ENCODE data around the gene STBD1.
"Not testable (repeated sequence)": the region's sequence is repeated elsewhere in the genome, so short reads cannot be mapped to it uniquely, and the experiment has no call there.

STBD1 gene

DNA sequence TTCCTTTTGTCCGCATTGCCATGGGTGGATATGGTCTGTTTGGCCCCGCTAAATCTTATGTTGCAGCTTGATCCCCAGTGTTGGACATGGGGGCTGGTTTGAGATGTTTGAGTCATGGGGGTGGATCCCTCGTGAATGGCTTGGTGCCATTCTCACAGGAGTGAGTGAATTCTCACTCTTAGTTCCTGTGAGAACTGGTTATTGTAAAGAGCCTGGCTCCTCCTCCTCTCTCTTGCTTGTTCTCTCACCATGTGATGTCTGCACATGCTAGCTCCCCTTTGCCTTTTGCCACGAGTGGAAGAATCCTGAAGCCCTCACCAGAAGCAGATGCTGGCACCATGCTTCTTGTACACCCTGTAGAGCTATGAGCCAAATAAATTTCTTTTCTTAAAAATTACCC, 22.6 kb upstream of the STBD1 start:
- no peak for DNase-seq (ENCODE audit: low spot score)

DNA sequence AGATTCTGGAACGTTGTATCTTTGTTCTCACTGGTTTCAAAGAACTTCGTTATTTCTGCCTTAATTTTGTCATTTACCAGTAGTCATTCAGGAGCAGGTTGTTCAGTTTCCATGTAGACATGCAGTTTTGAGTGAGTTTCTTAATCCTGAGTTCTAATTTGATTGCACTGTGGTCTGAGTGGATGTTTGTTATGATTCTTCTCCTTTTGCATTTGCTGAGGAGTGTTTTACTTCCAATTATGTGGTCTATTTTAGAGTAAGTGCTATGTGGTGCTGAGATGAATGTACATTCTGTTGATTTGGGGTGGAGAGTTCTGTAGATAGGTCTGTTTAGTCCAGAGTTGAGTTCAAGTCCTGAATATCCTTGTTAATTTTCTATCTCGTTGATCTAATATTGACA, 18.7 kb upstream of the STBD1 start:
- not testable (repeated sequence) for DNase-seq (ENCODE audit: low spot score)

- no peak for DNase-seq (ENCODE audit: low spot score)
These were observed 13.8 kb upstream of the STBD1 start for GRCh38 chr4:76292730-76293129.

GRCh38 chr4:76293772-76294171, 12.8 kb upstream of the STBD1 start:
- DNase-seq (ENCODE audit: low spot score): no peak

GRCh38 chr4:76296286-76296820, 10.2 kb upstream of the STBD1 start:
- DNase-seq (ENCODE audit: low spot score): no peak

DNA sequence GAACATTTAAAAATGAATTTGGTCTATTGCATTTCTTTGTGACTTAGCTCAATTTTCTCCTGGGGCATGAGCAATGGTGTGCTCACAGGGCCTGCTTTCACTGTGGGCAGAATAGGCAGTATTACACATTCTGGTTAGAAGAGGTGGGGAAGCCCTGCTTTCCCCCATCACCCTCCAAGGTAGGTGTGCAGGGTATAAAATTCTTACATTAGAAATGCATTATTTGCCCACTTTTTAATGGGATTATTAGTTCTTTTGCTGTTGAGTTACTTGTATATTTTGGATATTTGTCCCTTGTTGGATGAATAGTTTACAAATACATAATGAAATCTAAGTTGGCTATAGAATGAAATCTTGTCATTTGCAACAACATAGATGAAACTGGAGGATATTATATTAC, 8.3 kb upstream of the STBD1 start:
- DNase-seq (ENCODE audit: low spot score): no peak

DNA sequence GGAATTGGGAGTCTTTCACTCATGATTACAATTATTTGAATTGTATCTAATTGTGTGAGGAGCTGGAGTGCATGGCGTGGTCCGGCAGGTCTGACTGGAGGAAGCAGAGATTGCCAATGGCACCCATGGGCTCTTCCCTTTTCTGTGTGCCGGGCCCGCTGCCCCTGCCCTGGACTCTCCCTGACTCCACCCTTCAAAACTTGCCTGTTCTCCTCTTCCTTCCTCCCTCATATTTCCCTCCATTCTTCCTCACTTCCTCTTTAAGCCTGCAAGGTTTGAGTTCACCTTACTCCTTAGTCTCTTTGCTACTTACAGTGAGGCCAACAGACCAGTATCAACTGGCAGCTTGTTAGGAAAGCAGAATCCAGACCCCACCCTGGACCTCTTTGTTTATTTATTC, 6.5 kb upstream of the STBD1 start:
- no peak for DNase-seq (ENCODE audit: low spot score)

GRCh38 chr4:76301068-76301774, 5.3 kb upstream of the STBD1 start:
- peak; percentile 24 for DNase-seq (ENCODE audit: low spot score)

DNA sequence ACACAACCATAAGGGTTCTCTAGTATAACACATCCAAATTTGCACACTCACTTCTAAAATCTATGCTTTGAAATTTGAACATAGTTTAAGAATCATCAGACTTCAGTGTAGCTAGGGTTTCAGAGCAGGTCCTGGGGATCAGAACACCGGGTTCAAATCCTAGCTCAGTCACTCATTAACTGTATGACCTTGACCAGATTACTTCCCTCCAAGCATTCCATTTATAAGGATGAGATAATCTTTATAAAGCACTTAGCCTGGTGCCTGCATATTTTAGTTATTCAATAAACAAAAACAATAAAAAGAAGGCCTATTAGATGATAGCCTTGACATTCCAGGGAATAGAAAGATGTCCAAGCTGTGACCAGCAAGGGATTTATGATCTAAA, 4.8 kb upstream of the STBD1 start:
- DNase-seq (ENCODE audit: low spot score): no peak

GRCh38 chr4:76302826-76303438, 3.6 kb upstream of the STBD1 start:
- no peak for DNase-seq (ENCODE audit: low spot score)

- DNase-seq (ENCODE audit: low spot score): no peak
These were observed 1.4 kb upstream of the STBD1 start for GRCh38 chr4:76305033-76305687.

DNA sequence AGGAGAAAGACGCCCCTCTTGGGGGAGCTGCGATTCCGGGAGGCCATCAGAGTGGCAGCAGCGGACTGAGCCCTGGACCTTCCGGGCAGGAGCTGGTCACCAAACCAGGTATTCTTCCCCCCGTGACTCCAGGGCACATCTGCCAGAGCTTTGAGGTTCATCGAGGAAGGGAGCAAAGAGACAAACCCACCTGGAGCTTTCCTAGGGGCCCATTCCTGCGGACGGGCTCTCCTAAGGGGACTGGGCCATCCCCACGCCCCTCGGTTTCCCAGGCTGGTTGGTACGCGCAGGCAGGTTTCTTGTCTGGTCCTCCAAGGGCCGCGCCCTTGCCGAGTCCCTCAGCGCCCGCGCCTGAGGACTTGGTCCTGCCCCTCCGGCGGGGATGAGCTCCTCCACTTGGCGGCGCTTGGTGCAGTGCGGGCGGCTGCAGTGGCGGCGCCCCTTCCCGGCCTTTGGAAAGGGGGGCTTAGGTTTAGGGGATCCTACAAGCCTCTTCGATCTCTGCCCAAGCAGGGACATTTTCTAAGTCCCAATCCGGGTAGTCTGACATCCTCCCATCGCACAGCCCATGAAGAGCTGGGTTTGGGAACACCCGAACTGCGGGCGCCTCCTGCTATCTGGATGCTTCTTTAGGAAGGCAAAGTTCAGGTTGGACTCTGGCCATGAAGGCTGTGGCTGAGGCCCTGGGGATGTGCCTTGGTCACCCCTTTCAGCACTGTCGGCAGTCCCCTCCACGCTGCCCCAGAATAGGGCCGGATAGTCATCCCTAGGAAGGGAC, 538 bp downstream of the STBD1 start:
- peak; percentile 22 for DNase-seq (ENCODE audit: low spot score)

- no peak for DNase-seq (ENCODE audit: low spot score)
These were observed 1.1 kb downstream of the STBD1 start for GRCh38 chr4:76307660-76308014.

GRCh38 chr4:76308548-76308947, 2.0 kb downstream of the STBD1 start:
- no peak for DNase-seq (ENCODE audit: low spot score)

GRCh38 chr4:76309939-76310550, 3.5 kb downstream of the STBD1 start:
- DNase-seq (ENCODE audit: low spot score): no peak

- no peak for DNase-seq (ENCODE audit: low spot score)
These were observed 4.2 kb downstream of the STBD1 start for GRCh38 chr4:76310683-76311082.

DNA sequence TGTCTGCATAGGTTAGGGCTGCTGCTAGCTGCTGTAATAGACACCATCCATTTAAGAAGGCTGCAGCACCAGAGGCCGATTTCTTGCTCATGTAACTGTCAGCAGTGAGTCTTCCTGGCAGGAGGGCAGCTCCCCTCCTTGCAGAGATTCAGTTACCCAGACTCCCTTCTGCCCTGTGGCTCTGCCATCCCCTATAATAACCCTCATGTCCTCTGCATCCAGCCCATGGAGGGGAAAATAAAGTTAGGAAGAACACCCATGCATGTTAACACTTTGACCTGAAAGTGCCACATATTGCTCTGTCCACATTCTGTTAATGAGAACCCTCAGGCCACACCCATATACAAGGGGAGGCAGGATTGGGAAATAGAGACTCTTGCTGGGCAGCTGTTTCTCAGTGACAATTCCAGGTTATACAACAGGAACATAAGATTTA, 5.4 kb downstream of the STBD1 start:
- DNase-seq (ENCODE audit: low spot score): no peak

DNA sequence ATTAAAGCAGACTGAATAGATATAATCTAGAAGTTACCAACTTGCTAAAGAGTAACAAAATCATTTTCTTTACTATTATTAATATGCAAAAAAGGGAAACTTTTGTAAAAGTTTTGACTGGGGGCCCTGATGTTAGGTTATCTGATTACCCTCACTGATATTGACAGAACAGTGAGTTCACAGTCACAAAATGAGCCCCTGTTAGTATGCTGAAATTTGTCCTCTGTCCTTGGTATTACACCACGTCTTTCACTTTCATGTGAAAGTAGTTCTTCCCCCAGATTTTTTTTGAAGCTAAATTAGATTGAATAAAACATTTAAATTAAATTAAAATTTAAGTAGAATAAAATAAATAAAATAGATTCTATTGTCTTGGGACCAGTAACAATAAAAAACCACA, 5.9 kb downstream of the STBD1 start:
- DNase-seq (ENCODE audit: low spot score): no peak

DNA sequence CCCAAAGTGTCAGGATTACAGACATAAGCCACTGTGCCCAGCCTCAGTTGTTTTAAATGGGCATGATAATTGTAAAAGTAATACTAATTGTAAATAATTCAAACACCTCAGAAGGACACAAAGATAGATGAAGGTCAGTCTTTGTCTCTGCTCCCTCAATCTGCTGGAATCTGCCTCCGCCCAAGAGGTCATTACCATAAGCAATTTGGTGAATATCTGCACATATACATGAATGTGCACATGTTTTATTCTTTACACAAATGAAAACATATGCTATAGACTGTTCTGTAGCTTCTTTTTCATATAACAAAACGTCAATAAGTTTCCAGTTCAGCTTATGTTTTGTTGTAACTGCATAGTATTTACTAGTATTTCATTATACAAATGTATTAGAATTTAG, 7.0 kb downstream of the STBD1 start:
- DNase-seq (ENCODE audit: low spot score): no peak

GRCh38 chr4:76315267-76315918, 8.9 kb downstream of the STBD1 start:
- DNase-seq (ENCODE audit: low spot score): no peak

DNA sequence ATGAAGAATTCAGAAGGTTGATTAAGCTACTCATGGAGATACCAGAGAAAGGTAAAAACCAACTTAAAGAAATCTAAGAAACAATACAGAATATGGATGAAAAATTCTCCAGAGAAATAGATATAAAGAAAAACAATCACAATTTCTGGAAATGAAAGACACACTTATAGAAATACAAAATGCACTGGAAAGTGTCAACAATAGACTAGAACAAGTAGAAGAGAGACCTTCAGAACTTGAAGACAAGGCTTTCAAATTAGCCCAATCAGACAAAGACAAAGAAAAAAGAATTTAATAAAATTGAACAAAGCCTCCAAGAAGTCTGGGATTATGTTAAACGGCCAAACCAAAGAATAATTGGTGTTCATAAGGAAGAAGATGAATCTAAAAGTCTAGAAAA, 9.6 kb downstream of the STBD1 start:
- DNase-seq (ENCODE audit: low spot score): no peak

- DNase-seq (ENCODE audit: low spot score): no peak
These were observed 15.7 kb downstream of the STBD1 start for GRCh38 chr4:76322236-76322635.

Data from pons (tissue), 1 donor.